AG09309 (cell line): Measurements from ENCODE around the gene ZNF746.
A peak's percentile ranks its signal among the peaks of the same experiment; 100 is the strongest.

ENCODE experiments used
- DNase-seq: peaks from one replicate; pipeline ENCODE4 v3.0.0-alpha.2; 2010; ENCODE audit warnings: low read depth
- H3K4me3 ChIP-seq: 2 replicates; pipeline ENCODE4 v1.5.1; 2011; ENCODE audit warnings: mild to moderate bottlenecking, low read depth, low read length, moderate library complexity; ENCODE audit not compliant: control insufficient read depth
- TF ChIP-seq, protein P1 (sequence below): IDR thresholded peaks from 2 replicates; pipeline ENCODE4 v1.5.1; 2011; ENCODE audit warnings: mild to moderate bottlenecking, low read depth, low read length, inconsistent platforms; ENCODE audit not compliant: insufficient read depth, control insufficient read depth; ENCODE audit errors: missing control alignments

ZNF746 gene

DNA sequence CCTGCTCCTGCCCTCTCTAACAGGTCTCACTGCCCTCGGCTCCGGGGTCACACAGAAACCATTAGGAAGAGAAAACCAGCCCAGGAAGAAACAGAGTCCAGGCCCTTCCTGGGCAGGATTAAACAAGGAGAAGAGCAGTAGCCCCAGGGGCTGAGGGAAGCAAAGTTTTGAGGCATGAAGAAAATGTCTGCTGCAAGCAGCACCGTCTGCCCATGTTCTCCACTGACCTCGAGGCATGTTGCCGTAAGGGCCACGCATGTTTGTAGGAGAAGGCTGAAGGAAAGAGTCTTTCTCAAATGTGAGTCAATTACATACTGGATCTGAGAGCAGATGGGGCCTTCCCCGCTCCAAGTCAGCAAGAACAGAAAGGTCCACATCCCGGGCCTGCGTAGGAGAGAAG, 4.2 kb downstream of the ZNF746 start:
- H3K4me3 ChIP-seq = no peak overlapping the region
- TF ChIP-seq, protein P1, sequence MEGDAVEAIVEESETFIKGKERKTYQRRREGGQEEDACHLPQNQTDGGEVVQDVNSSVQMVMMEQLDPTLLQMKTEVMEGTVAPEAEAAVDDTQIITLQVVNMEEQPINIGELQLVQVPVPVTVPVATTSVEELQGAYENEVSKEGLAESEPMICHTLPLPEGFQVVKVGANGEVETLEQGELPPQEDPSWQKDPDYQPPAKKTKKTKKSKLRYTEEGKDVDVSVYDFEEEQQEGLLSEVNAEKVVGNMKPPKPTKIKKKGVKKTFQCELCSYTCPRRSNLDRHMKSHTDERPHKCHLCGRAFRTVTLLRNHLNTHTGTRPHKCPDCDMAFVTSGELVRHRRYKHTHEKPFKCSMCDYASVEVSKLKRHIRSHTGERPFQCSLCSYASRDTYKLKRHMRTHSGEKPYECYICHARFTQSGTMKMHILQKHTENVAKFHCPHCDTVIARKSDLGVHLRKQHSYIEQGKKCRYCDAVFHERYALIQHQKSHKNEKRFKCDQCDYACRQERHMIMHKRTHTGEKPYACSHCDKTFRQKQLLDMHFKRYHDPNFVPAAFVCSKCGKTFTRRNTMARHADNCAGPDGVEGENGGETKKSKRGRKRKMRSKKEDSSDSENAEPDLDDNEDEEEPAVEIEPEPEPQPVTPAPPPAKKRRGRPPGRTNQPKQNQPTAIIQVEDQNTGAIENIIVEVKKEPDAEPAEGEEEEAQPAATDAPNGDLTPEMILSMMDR = no peak
- no peak for DNase-seq

DNA sequence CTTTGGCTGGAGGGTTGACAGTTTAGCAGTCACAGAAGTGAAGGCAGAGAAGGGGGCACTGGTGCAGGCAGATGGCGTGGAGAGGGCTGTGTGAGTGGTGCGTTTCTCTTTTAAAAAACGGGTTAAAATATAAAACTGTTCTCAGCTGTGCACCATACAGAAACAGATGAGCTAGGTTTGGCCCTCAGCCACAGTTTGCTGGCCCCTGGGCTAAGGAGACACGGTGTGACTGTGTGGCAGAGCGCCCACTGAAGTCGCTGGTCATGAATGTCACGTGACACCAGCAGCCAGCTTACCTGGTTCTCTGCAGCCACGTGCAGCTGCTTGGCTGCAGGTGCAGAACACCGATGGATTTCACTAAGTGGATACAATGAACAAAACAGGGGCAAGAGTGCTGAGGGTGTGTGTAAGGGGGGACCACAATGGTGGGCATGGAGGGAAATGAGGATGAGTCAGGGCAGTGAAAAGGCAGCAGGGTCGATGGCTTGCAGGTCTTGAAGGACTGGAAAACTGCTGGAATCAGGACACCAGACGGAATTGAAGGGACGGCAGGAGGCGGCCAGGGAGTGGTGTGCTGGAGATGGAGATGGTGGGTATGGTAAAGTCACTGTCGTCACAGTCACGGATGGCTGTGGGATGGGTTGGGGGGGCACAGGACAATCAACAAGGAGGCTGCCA, 7.4 kb downstream of the ZNF746 start:
- no peak overlapping the region for H3K4me3 ChIP-seq
- TF ChIP-seq, protein P1 = no peak
- no peak for DNase-seq

DNA sequence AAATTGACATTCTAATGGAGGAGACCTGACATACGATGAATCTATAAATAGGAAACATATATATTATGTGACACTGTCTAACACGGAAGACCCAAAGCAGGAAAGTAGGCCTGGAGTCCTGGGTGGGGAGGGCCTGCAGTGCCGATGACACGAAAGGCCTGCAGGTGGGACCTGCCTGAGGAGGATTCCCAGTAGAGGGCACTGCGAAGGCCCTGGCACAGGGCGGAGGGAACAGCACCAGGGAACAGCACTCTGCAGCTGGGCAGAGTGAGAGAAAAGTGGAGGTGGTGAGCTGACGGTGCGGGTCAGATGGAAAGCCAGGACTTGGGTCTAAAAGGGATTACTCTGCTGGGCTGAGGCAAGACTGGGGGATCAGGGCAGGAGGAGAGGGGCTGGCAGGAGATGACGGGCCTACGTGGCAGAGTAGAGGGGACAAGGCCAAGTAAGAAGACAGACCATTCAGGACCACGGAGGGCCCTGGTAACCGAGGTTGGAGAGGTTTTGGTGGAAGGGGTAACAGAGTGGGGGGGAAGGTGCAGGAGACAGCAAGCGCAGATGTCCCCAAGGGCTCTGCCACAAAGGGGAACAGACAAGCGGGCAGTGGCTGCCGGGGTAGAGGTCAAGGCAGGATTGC, 8.1 kb downstream of the ZNF746 start:
- DNase-seq = no peak
- TF ChIP-seq, protein P1 = peak; percentile 17
- H3K4me3 ChIP-seq = no peak overlapping the region

DNA sequence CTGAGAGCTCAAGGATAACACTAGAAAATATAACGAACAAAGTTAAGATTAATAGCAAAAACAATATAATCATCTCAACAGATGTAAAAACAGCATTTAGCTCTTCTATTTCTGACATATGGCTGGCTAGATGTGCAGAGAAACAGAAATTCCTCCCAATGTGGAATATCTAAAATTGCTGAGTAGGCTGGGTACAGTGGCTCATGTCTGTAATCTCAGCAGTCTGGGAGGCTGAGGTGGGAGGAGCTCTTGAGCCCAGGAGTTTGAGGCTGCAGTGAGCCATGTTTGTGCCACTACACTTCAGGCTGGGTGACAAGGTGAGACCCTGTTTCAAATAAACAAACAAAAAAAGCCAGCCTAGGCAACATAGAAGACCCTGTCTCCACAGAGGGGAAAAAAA, 18.0 kb downstream of the ZNF746 start:
- H3K4me3 ChIP-seq = no peak overlapping the region
- TF ChIP-seq, protein P1 = no peak
- DNase-seq = no peak

DNA sequence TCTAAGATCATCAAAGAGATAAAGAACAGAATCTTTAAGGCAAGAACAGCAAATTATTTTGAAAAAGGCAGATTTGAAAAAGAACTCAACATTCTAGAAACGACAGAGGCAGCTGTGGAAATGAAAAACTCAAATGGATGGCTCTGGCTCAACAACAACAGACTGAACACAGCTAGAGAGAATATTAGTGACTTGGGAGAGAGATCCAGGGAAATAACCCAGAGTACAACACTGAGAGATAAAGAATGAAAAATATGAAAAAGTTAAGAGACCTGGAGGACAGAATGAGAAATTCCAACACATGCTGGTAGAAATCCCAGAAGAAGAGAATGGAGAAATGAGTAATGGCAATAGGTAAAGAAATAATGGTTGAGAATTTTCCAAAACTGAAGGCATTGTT, 18.9 kb downstream of the ZNF746 start:
- no peak overlapping the region for H3K4me3 ChIP-seq
- TF ChIP-seq, protein P1 = no peak
- no peak for DNase-seq

DNA sequence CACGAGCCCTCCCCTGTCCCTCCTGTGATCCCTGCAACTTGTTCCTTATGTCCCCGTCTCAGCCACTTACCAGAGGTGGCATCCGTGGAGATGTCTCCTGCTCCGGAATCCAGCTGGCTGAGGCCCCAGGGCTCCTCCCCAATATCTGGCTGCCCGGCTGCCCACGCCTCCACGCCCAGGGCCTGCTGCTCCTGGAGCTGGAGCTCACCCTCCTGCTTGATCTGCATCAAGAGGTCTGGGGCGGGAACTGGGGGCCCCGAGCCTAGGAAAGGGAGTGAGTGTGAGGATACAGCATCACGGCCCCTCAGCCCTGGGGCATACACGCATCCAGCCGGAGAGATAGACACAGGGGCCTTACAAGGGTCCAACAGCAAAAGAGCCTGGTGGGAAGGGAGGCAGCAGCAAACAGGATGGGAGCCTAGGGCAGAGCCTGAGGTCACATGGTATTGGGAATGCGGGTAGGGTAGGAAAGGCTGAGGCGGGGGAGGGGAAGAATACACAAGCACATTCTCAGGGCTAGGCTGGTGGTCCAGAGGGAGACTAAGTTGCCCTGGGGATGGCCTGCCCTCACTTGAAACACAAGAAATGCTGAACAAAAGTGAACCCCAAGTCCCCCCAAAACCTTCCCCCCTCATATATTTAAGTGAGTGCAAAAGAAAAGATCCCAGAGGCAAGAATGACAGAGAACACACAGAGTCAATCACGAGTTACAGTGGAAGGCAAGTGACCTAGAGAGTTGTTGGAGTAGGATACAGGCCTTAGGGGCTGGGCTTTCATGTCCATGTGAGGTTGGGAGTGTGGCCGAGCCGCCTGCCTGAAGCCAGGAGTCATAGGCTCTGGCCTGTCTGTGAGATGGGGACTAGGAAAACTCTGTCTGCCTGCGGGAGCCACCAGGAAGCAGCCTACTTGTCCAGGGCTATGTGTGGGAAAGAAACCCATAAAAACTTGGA, 19.8 kb downstream of the ZNF746 start:
- DNase-seq = no peak
- no peak overlapping the region for H3K4me3 ChIP-seq
- TF ChIP-seq, protein P1 = no peak
